NCI-H1105 treated with DMSO at 0.1 percent for 48 hours (cell line): ENCODE measurements around the gene TBXA2R.
A peak's percentile ranks its signal among the peaks of the same experiment; 100 is the strongest.
"Not testable (repeated sequence)": the region's sequence is repeated elsewhere in the genome, so short reads cannot be mapped to it uniquely, and the experiment has no call there.

ENCODE experiments used
- DNase-seq: peaks from one replicate; lab custom pipeline; 2025; lab: John Stamatoyannopoulos, UW

The TBXA2R gene

DNA sequence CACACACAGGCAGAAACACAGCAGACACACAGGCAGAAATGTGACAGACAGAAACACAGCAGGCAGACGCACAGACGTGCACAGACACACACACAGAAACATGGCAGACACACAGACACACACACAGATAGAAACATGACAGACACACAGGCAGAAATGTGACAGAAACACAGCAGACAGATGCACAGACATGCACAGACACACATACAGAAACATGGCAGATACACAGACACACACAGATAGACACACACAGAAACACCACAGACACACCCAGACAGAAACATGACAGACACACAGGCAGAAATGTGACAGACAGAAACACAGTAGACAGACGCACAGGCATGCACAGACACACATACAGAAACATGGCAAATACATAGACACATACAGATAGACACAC lies 1.3 kb downstream of the TBXA2R start:
- no peak for DNase-seq

DNA sequence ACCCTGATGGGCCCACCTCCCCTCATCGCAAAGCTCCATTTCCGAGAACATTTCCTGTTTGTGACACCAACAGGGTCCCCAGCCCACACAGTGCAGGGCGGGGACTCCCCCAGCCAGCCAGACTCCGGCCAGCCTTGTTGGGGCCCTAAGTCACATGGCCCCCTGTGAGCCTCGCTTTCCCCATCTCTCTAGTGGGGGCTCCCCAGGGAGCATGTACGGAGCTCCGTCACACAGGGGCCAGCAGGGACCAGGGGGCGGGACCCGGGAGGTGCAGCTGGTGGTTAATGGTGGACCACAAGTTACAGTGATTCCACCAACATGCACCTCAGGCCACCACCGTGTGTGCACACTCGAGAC lies 1.7 kb downstream of the TBXA2R start:
- no peak for DNase-seq

- DNase-seq = no peak
Measured at GRCh38 chr19:3604227-3604986, 2.3 kb downstream of the TBXA2R start.

DNA sequence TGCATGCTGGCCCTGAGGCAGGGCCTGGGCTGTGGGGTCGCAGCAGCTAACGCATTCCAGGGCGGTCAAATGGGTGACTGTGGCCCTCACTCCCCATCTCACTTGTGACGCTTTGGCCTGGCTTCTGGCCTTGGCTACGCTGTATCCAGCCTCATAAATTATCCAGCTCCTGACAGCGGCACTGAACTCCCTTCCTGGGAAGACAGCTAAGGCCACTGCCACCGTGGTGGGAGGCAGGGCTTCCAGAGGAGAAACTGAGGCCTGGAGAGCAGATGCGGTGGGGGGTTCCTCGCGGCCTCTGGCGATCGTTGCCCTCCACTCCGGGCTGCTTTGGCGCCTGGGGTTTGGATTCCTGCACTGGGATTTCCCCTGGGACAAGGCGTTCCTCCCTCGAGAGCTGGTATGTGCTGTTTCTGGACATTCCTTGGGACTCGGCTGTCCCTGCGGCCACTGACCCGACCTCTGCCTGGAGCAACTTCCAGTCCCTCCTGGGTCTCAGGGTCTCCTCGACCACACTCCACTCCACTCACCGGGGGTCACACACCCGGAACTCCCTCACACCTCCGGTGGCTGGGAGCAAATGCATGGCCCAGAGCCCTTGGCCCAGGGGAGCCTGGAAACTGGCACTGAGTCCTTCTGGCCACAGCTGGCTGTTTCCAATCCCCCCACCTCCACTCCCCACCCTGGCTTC lies 3.4 kb downstream of the TBXA2R start:
- no peak for DNase-seq

GRCh38 chr19:3601021-3601420 lies 5.7 kb downstream of the TBXA2R start:
- no peak for DNase-seq

GRCh38 chr19:3599776-3600187 lies 6.9 kb downstream of the TBXA2R start:
- DNase-seq = no peak

GRCh38 chr19:3595521-3596061 lies 11.1 kb downstream of the TBXA2R start:
- no peak for DNase-seq

- DNase-seq = no peak
Measured at GRCh38 chr19:3593156-3593555, 13.5 kb downstream of the TBXA2R start.

DNA sequence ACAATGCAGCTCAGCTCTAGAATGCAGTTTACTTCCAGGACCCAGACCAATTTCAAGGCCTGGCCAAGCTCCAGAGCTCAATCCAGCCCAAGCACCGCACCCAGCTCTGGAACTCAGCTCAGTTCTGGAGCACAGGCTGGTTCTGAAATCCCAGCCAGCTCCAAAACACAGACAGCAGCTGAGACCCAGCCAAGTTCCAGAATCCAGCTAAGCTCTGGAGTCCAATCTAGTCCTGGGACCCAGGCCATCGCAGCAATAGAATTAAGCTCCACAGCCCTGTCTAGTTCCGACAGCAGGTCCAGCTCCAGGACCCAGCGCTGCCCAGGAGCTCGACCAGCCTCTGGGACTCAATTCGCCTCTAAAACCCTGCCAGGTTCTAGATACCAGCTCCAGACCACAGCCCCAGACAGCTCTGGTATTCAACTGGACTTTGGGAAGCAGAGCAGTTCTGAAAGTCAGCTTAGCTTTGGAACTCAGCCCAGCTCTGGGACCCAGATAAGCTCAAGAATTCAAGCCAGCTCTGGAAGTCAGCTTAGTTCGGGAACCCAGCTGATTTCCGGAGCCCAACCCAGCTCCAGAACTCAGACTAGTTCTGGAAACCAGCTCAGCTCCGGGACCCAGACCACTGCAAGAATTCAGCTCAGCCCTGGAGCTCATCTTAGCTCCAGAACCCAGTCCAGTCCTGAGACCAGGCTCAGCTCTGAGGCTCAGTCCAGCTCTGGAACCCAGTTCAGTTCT lies 14.6 kb downstream of the TBXA2R start:
- no peak for DNase-seq

- DNase-seq = no peak
Measured at GRCh38 chr19:3590991-3591659, 15.6 kb downstream of the TBXA2R start.

- DNase-seq = no peak
Measured at GRCh38 chr19:3589949-3590348, 16.7 kb downstream of the TBXA2R start.

- no peak for DNase-seq
Measured at GRCh38 chr19:3589439-3589838, 17.2 kb downstream of the TBXA2R start.

GRCh38 chr19:3586707-3587346 lies 19.8 kb downstream of the TBXA2R start:
- peak; percentile 24 for DNase-seq

DNA sequence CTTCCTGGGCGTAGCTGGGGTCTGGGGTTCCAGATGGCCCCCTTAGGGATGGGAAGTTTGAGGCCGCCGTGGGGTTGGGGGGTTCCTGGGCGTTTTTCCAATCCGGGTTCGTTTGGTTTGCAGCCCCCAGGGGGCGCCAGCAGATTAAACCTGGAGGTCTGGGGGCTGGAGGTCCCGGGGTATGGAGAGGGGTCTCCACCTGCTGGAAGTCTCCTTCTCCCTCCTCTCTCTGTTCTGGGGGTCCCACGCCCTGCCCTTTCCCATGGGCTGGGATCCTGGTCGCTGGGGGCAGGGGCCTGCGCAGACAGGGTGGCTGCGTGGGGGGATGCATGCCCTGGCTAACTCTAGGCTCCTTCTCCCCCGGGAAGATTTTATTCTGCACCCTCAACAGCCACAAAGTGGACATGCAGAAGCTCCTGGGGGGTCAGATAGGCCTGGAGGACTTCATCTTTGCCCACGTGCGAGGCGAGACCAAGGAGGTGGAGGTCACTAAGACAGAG lies 20.5 kb downstream of the TBXA2R start:
- DNase-seq = peak; percentile 8

DNA sequence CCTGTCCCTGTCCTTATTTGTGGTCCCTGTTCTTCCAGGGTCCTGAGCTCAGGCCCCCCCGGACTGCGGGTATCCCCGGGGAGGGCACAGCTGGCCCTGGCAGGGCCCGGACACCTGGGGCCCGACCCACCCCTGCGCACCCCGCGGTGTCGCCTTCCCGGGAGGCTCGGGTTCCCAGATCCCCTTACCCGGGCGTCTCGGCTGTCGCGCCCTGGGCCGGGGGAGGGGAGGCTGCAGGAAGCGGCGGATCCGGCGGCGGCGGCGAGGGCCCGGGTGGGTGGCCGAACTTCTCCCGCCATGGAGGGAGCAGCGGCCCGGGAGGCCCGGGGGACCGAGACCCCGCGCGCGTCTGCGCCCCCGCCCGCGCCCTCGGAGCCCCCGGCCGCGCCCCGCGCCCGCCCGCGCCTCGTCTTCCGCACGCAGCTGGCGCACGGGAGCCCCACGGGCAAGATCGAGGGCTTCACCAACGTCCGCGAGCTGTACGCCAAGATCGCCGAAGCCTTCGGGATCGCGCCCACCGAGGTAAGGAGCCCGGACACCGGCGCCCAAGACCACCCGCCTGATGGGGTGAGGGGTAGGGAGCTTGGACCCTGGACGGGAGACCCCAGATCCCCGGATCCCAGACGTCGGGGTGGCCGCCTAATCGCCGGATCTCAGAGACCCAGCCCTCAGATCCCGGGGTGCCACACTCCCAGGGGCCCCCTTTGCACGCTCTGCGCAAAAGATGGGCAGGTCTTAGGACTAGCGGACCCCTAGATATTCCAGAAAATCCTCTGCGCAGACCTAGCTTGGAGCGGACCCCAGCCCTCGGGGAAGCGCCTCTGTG lies 21.2 kb downstream of the TBXA2R start, which contains the start of gene GIPC3:
Gene GIPC3, plus strand, starts transcription at position 178 of the 826 bp plus-strand sequence. Its CDS starts 120 bp downstream, at position 298.
- no peak for DNase-seq

DNA sequence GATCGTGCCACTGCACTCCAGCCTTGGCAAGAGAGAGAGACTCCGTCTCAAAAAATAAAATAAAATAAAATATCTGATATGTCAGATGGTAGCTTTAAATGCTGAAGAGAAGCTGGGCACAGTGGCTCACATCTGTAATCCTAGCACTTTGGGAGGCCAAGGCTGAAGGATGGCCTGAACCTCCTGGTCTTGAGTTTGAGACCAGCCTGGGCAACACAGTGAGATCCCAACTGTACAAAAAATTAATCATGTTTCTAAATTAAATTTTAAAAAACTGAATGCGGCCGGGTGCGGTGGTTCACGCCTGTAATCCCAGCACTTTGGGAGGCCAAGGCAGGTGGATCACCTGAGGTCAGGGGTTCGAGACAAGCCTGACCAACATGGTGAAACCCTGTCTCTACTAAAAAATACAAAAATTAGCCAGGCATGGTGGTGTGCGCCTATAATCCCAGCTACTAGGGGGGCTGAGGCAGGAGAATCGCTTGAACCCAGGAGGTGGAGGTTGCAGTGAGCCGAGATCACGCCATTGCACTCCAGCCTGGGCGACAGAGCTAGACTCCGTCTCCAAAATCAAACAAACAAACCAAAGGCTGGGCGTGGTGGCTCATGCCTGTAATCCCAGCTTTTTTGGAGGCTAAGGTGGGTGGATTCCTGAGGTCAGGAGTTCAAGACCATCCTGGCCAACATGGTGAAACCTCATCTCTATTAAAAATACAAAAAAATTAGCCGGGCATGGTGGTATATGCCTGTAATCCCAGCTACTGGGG lies 22.5 kb downstream of the TBXA2R start:
- DNase-seq = not testable (repeated sequence)

GRCh38 chr19:3581792-3582191 lies 24.9 kb downstream of the TBXA2R start:
- not testable (repeated sequence) for DNase-seq

GRCh38 chr19:3580156-3580934 lies 26.3 kb downstream of the TBXA2R start:
- DNase-seq = no peak

DNA sequence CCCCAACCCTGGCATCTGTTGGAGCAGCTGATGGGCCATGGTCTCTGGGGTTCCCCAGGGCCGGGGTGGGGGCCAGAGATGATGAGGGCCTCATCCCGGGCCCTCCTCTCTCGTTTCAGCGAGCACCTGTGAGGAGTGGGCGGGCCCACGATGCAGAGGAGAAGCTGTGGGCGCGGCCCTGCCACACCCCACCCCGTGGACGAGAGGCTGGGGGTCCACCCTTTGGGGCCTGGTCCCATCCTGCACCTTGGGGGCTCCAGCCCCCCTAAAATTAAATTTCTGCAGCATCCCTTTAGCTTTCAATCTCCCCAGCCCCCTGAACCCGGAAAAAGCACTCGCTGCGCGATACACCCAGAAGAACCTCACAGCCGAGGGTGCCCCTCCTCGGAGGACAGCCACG lies 28.3 kb downstream of the TBXA2R start:
- DNase-seq = no peak
